Mucosa of rectum (tissue), 2 donors: ENCODE data around the gene ATN1.
A peak's percentile ranks its signal among the peaks of the same experiment; 100 is the strongest.

ENCODE experiments used
- H3K27ac ChIP-seq, 2 donors: one replicate each; pipeline ENCODE4 v1.7.0; 2013; ENCODE audit warnings: inconsistent platforms in 2 of 2, low read depth in 2 of 2, low read length in 2 of 2
- H3K27me3 ChIP-seq, 2 donors: one replicate each; pipeline ENCODE4 v1.7.0; 2013; ENCODE audit warnings: low read length in 2 of 2; ENCODE audit not compliant: control insufficient read depth in 2 of 2, insufficient read depth in 2 of 2
- H3K36me3 ChIP-seq, 2 donors: one replicate each; pipeline ENCODE4 v1.7.0; 2013; ENCODE audit warnings: low read length in 2 of 2; ENCODE audit not compliant: control insufficient read depth in 2 of 2, insufficient read depth in 2 of 2
- H3K4me1 ChIP-seq, 2 donors: one replicate each; pipeline ENCODE4 v1.7.0; 2013; ENCODE audit warnings: low read length in 2 of 2, mild to moderate bottlenecking in 1 of 2; ENCODE audit not compliant: control insufficient read depth in 2 of 2, insufficient read depth in 2 of 2
- H3K4me3 ChIP-seq, 2 donors: one replicate each; pipeline ENCODE4 v1.7.0; 2013; ENCODE audit warnings: low read length in 2 of 2
- H3K9ac ChIP-seq, 2 donors: one replicate each; pipeline ENCODE4 v1.7.0; 2013; ENCODE audit warnings: low read length in 2 of 2, low read depth in 1 of 2, mild to moderate bottlenecking in 1 of 2
- H3K9me3 ChIP-seq, 2 donors: one replicate each; pipeline ENCODE4 v1.7.0; 2013; ENCODE audit warnings: low read length in 2 of 2; ENCODE audit not compliant: control insufficient read depth in 2 of 2
- donor health status: healthy.
- donor health status: Normal muscosa, but diverticular disease.

Gene ATN1

DNA sequence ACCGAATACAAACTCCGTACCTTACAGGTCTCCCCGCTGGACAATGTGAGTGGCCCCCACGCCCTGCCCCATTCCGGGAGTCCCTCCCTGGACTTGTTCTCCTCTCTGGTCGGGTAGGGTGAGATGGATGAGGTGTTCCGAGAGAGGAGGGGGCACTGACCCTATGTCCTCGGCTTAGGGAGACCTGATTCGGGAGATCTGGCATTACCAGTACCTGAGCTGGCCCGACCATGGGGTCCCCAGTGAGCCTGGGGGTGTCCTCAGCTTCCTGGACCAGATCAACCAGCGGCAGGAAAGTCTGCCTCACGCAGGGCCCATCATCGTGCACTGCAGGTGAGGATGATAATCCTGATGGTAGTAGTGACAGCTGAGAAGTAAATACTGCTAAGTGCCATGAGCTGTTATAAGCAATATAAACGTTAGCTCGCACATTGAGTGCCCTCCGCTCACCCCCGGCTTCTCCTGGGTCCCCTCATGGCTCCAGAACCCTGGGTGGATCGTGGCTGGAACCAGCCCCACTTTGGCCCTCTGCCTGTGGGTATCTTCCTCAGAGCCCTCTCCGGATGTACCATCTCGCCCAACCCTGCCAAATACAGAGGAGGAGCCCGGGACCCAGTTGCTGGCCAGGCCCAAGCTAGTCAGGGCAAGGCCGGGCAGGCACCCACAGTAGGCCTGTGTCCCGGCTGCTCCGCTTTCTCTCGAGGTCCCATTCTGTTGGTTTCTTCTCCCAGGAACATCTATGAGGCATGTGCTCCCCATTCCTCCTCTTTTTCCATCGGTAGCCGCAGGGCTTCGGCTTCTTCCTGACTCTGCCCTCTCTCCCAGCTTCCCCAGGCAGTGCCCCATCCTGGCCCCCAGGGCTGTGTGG lies 30.2 kb downstream of the ATN1 start:
- Histone ChIP-seq H3K4me1 (peaks cover 48 to 72% of the 10 kb centered on the region in 2 donors), H3K27ac (peak overlapping the region; percentile 70 to 98)

DNA sequence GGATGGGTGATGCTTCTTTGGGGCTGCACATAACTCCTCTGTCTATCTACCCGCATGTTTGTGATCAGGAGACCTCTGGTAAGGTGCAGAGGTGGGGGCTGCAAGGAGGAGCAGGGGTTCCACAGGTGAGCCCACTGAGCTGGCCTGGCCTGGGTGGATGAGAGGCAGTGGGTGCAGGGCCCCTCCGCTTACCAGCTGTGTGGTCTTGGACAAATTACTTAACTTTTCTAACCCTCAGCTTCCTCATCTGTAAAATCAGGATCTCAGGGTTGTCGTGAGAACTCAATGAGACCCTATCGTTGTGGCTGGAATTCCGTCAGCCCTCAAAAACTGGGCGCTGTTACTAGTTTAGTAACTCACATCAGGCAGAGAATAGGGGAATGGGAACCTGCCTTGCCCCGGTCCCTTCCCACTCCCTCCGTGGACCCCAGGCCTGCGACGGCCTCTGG lies 30.9 kb downstream of the ATN1 start:
- Histone ChIP-seq H3K9ac (peak overlapping the region; percentile 1 to 35), H3K4me3 (peak overlapping the region in 1 of 2 donors; percentile 23), H3K4me1 (peaks cover 48 to 72% of the 10 kb centered on the region in 2 donors), H3K27me3 (no peaks in the 10 kb centered on the region), H3K9me3 (no peaks in the 10 kb centered on the region), H3K27ac (peak overlapping the region; percentile 70 to 98), H3K36me3 (peaks cover 7 to 28% of the 10 kb centered on the region in 2 donors)

More for the DNA sequence above, 30.2 kb downstream of the ATN1 start:
- Histone ChIP-seq H3K36me3 (peaks cover 7 to 28% of the 10 kb centered on the region in 2 donors), H3K27me3 (no peaks in the 10 kb centered on the region), H3K9me3 (no peaks in the 10 kb centered on the region), H3K9ac (peak overlapping the region in 1 of 2 donors; percentile 41), H3K4me3 (no peak overlapping the region)

DNA sequence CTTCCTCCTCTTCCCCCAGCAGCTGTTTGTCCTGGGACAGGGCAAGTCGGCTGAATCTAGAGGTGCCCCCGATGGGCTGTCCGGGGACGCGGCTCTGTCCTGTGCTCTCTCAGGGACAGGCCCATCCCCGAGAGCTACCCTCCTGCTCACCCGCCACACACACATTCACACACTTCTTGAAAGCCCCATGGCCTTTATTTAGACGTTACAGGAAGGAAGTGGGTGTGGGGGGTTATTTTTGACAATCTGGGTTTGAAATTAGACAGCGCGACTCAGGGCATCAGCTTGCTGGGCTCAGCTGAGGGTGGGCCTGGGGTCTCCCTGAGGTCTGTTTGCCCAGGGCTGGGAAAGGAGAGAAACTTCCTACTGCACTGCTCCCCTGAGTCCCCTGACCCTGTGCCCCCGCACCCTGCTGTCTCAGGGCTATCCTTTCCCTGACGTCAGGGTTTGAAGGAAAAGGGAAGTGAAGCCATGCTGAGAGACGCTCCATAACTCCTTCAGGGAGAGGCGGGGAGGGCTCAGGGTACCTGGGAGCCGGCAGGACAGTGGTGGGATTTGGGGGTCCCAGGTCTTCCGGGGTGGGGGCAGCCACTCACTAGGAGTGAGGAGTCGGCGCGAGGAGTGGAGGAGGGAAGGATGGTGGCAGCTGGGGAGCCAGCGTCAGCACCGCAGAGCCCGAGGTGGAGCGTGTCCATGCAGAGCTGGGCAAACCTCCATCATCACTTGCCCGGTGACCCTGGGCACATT lies 31.5 kb downstream of the ATN1 start:
- peaks cover 7 to 28% of the 10 kb centered on the region in 2 donors for H3K36me3 ChIP-seq
- H3K27ac ChIP-seq, result peak overlapping the region; percentile 70 to 98
- peaks cover 50 to 71% of the 10 kb centered on the region in 2 donors for H3K4me1 ChIP-seq
- peak overlapping the region; percentile 35 to 41 for H3K9ac ChIP-seq
- H3K27me3 ChIP-seq, result no peaks in the 10 kb centered on the region
- peak overlapping the region in 1 of 2 donors; percentile 31 for H3K4me3 ChIP-seq
- H3K9me3 ChIP-seq, result no peaks in the 10 kb centered on the region

DNA sequence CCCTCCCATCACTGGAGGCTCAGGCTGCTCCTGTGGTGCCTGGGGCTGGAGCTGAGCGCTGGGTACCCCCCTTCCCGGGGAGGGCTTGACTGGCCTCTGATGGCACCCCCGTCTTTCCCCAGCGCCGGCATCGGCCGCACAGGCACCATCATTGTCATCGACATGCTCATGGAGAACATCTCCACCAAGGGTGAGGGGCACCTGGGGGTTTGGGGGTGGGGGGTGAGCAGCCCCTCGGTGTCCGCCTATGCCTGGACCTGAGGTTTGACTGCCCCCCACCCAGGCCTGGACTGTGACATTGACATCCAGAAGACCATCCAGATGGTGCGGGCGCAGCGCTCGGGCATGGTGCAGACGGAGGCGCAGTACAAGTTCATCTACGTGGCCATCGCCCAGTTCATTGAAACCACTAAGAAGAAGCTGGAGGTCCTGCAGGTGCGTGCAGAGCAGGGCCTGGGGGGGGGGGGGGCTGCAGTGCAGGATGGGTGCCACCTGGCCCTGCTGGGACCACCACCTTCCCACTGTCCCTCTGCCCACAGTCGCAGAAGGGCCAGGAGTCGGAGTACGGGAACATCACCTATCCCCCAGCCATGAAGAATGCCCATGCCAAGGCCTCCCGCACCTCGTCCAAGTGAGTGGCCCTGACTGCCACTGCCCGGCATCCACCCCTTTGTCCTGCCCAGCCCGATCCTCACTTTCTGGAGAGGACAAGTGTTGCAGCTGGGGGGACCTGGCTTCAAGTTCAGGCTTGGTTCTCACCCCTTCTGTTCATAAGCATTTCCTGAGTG lies 32.2 kb downstream of the ATN1 start:
- no peaks in the 10 kb centered on the region for H3K27me3 ChIP-seq
- H3K9ac ChIP-seq, result peak overlapping the region in 1 of 2 donors; percentile 99
- H3K27ac ChIP-seq, result peak overlapping the region; percentile 98 to 99
- peaks cover 53 to 71% of the 10 kb centered on the region in 2 donors for H3K4me1 ChIP-seq
- peaks cover 7 to 24% of the 10 kb centered on the region in 2 donors for H3K36me3 ChIP-seq
- peak overlapping the region in 1 of 2 donors; percentile 31 for H3K4me3 ChIP-seq
- H3K9me3 ChIP-seq, result no peaks in the 10 kb centered on the region

DNA sequence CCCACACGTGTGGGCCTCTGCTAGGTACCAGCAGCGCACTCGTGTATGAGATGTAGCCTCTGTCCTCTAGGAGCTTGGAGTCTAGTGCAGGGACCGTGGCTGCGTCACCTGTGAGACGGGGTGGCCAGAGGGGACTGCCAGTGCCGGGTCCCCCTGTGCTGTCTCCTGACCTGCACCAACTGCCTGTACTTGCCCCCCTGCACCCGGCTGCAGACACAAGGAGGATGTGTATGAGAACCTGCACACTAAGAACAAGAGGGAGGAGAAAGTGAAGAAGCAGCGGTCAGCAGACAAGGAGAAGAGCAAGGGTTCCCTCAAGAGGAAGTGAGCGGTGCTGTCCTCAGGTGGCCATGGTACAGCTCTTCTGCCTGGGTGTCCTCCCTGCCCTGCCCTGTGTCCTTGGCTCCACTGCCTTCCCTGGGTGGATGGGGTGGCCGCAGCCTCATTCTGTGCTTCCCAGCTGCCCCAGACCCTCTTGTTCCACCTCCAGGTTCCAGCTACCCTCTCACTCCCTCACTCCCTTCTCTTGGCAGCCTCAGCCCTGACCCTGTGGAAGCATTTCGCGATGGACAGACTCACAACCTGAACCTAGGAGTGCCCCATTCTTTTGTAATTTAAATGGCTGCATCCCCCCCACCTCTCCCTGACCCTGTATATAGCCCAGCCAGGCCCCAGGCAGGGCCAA lies 33.0 kb downstream of the ATN1 start:
- H3K4me1 ChIP-seq, result peaks cover 55 to 73% of the 10 kb centered on the region in 2 donors
- H3K9ac ChIP-seq, result peak overlapping the region; percentile 89 to 99
- no peaks in the 10 kb centered on the region for H3K9me3 ChIP-seq
- peak overlapping the region; percentile 98 to 99 for H3K27ac ChIP-seq
- H3K36me3 ChIP-seq, result peaks cover 9 to 23% of the 10 kb centered on the region in 2 donors
- H3K27me3 ChIP-seq, result no peaks in the 10 kb centered on the region
- H3K4me3 ChIP-seq, result peak overlapping the region; percentile 72 to 91

DNA sequence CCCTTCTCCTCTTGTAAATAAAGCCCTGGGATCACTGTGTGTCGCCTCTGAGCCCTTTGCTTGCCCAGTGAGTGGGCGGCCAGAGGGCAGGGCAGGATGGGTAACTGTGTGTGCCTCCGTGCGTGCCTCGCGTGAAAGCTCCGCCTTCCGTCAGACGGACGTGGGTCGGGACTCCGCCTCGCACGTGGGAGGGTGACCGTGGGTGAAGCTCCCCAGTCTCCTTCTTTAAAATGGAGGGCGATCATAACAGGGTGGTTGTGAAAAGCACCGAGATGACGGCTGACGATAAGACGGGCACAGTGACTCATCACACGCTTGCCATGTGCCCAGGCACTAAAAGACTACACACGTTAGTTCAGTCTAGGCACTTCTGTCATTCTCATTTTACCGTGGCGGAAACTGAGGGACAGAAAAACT lies 33.5 kb downstream of the ATN1 start:
- peak overlapping the region; percentile 98 to 99 for H3K27ac ChIP-seq
- H3K27me3 ChIP-seq, result no peaks in the 10 kb centered on the region
- H3K9me3 ChIP-seq, result no peaks in the 10 kb centered on the region
- H3K36me3 ChIP-seq, result peaks cover 13 to 28% of the 10 kb centered on the region in 2 donors
- H3K4me1 ChIP-seq, result peaks cover 58 to 70% of the 10 kb centered on the region in 2 donors
- peak overlapping the region; percentile 72 to 91 for H3K4me3 ChIP-seq
- H3K9ac ChIP-seq, result peak overlapping the region; percentile 89 to 99

DNA sequence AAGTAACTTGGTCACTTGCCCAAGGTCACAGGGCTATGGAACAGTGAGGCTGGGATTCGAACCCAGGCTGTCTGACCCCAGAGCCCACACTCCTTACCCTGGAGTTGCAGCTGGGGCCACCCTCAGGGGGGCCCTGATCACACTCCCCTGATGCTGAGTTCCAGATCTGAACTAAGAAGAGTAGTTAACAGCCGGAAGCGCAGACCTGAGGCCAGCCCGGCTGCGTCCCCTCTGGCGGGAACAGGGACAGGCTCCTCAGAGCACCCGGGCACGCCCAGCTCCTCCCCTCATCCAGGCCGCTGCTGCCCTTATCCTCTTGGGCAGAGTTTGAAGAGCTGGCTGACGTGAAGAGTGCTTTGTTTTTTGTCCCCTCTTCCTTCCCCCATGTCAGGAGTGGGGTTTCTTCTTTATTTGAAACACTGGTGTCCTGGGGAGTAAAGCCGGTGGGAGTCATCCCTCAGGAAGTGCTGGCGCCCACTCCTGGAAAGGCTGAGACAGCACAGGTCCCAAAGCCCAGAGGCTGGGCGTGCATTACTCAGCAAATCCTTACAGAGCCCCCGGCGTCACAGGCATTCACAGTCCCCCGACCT lies 34.0 kb downstream of the ATN1 start:
- H3K9ac ChIP-seq, result peak overlapping the region; percentile 89 to 99
- no peaks in the 10 kb centered on the region for H3K27me3 ChIP-seq
- peak overlapping the region; percentile 72 to 91 for H3K4me3 ChIP-seq
- peaks cover 15 to 26% of the 10 kb centered on the region in 2 donors for H3K36me3 ChIP-seq
- peak overlapping the region; percentile 98 to 99 for H3K27ac ChIP-seq
- H3K4me1 ChIP-seq, result peaks cover 60 to 69% of the 10 kb centered on the region in 2 donors
- no peaks in the 10 kb centered on the region for H3K9me3 ChIP-seq

DNA sequence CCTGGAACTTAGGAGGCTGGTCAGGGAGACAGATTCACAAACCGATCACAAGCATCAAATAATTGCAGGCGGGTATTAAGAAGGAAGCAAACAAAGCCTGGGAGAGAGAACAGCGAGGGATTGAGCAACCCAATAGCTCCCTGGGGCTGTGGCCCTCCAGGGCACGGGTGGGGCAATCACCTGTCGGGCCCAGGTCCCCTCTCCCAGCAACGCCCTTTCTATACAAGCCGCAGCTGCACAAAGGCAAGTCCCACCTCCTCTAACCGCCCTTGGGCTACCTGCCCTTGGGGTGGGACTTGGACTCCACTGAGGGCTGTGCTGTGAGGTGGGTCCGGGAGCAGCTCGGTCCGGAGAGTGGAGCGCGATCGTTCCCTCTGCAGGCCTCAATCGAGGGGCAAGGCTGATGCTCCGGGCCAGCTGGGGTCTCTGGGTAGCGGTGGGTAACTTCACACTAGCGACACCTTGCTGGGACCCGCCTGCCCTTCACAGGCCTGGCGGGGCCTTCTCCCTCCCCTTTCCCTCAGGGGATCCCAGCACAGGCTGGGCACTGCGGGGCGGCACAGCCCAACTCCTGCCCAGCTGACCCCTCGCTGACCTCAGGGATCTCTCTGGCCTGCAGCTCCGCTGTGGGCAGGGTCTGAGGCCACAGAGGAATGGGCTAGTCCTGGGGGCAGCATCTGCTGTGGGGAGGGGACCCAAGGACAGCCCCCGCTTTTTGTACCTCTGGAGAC lies 34.7 kb downstream of the ATN1 start:
- H3K4me3 ChIP-seq, result peak overlapping the region; percentile 72 to 91

More for the DNA sequence above, 34.7 kb downstream of the ATN1 start:
- H3K9ac ChIP-seq, result peak overlapping the region; percentile 89 to 99
- peaks cover 19 to 27% of the 10 kb centered on the region in 2 donors for H3K36me3 ChIP-seq
- H3K27ac ChIP-seq, result peak overlapping the region; percentile 98 to 99
- H3K27me3 ChIP-seq, result no peaks in the 10 kb centered on the region
- H3K4me1 ChIP-seq, result peaks cover 63 to 65% of the 10 kb centered on the region in 2 donors
- no peaks in the 10 kb centered on the region for H3K9me3 ChIP-seq
